NCI-H524 (cell line): Measurements from ENCODE around the gene TMEM167B.
"Not testable (repeated sequence)": the region's sequence is repeated elsewhere in the genome, so short reads cannot be mapped to it uniquely, and the experiment has no call there.

Experiments used
- DNase-seq, 2 experiments: peaks; one replicate each; lab custom pipeline; 2025; lab: John Stamatoyannopoulos, UW

TMEM167B gene

DNA sequence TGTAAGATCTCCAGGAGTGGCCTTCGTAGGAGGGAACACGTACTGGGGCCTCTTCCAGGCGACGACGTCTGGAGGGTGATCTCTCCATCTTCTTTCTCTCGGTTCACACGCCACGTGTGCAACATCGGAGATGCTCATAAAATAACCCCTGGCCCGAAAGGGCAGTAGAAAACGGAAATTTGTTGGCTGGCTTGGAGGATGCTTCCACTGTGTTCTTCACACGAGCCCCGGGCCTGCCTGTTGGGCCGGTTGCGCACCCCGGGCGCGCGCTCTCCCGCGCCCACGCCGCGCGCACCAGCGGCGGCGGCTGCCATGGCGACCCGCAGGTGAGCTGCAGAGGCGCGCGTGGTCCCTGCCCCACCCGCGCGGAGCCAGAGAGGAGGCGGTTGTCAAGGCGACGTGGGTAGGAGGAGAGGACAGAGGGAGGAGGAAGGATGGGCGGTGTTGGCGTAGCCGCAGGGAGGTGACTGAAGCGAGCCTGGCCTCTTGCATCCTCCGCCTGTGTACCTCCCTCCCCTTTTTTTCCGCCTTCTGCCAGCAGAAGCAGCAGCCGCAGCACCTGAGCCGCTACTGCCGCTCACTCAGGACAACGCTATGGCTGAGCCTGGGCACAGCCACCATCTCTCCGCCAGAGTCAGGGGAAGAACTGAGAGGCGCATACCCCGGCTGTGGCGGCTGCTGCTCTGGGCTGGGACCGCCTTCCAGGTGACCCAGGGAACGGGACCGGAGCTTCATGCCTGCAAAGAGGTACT is 23.2 kb downstream of the TMEM167B start, which contains the start of gene ELAPOR1:
TSS of gene ELAPOR1 (plus strand) at position 526 of the 752 bp plus-strand sequence. CDS start at position 595, 69 bp downstream.
- DNase-seq: peak; percentile 81 to 85

DNA sequence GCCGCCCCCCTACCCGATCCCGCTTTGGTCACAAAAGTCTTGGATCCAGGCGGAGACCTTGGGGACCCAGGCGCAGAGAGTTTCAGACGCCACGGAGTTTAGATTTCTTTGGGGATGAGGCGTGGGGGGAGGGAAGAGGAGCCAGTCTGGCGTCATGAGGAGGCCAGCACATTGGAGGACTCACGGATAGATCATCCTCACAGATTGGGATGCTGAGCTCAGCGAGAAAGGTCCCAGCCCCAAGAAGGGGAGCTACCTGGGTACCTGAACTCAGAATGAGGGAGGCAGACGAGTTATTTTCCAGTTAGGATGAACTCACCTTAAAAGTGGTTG is 23.7 kb downstream of the TMEM167B start:
- DNase-seq: peak in 1 of 2 experiments; percentile 47

DNA sequence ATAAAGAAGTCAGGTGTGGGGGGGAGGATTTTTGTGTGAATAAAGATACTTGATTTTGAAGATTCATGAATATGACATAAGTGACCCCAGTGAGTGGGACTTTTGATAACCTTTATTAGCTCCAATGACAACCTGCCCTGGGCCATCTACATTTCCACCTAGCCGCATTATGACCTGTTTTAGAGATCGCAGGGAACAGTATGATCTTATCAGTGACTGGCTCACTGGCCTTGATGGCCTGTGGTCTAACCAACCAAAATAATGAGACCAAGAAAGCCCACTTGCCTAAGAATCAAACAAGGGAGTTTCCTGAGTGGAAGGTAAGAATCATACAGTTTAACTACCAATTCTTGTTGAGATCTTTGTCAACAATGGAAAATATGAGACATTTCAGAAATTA is 25.1 kb downstream of the TMEM167B start:
- DNase-seq: no peak

DNA sequence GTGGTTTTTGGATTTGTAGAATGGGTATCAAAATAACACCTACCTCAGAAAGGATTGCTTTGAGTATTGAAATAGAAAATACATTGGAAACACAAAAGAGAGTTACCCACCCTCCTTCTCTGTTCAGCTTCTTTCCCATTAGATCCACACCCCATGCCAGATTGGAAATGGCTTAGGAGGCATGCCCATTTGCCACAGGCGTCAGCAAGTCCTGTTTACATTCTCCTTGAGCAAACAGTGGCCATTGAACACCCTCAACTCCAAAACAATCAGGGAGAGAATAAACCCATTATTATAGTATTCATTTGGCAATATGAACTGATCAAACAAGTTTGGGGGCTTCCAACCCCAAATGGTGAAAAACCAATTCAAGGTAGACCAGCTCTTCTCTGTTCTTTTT is 25.7 kb downstream of the TMEM167B start:
- DNase-seq: no peak

DNA sequence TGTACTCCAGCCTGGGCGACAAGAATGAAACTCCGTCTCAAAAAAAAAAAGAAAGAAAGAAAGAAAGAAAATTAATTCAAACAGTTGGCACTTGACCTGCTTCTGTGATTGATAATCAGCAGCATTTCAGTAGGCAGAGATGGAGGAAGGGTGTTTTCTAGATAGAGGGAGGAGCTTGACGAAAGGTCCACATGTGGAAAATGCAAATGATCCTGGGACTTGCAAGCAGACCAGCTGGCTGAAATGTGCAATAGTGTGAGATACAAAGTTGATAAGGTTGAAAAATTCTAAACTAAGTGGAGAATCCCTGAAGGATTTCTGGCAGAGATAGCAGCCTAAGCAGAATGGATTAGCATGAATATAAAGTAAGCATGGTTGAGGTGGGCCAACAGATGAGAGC is 27.5 kb downstream of the TMEM167B start:
- DNase-seq: no peak

DNA sequence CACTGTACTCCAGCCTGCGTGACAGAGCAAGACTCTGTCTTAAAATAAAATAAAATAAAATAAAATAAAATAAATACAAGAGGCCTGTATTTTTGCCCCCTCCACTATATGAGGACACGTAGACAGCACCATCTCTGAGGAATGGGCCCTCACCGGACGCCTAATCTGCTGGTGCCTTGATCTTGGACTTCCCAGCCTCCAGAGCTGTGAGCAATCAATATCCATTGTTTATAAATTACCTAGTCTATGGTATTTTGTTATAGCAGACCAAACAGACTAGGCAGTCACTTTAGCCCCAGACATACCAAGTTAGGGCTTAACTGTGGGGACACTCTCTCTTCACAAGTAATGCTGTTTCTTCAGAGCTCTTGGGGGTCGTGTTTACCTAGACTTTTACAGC is 29.8 kb downstream of the TMEM167B start:
- DNase-seq: no peak

DNA sequence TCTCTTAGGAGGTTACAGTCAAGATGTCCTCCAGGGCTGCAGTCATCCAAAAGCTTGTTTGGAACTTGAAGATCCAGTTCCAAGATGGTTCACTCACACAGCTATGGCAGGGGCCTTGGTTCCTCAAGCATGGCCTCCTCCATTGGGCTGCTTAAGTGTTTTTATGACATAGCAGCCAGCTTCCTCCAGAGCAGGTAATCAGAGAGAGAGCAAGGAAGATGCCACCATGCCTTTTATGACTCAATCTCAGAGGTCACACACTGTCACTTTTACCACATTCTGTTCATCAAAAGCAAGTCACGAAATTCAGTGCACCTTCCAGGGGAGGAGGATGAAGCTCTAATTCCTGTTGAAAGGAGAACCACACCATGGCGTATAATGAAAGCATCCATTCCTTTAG is 40.5 kb downstream of the TMEM167B start:
- DNase-seq: no peak

DNA sequence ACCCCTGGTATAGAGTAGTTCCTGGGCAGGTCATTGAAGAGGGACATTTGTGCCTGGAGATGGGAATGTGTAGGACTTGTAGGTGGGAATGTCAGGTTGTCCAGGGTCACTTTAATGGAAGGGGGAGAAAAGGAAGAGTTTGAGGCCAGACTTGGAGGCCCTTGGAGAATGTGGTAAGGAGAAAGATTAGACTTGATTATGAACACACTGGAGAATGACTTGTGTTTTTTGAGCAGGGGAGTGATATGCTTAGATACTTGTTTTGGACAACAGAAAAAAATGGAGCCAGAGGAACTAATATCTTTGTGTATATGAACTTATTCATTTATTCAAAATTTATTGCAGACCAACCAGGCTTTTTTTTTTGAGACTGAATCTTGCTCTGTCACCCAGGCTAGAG is 41.2 kb downstream of the TMEM167B start:
- no peak for DNase-seq

DNA sequence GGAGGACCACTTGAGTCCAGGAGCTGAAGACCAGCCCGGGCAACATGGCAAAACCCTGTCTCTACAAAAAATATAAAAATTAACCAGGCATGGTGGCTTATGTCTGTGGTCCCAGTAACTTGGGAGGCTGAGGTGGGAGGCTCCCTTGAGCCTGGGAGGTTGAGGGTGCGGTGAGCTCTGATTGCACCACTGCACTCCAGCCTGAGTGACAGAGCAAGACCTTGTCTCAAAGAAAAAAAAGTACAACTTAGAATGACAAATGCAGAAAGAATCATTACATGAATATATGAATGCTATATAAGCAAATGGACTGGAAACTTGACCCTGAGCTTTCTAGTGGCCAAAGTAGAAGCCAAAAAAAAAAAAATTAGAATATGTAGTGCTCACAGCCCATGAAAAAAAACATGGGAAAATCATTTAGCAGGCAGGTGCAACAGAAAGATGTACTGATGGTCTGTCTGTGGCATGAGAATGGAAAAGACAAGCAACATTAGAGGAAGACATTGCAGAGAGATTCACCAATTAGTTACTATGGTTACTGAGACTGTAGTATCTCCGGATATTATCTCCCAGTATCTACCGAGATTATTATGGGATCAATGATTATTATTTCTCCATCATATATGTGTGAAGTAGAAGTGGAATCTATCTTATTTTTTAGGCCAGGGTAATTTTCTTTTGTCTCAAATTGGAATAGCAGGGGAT is 42.6 kb downstream of the TMEM167B start:
- no peak for DNase-seq

DNA sequence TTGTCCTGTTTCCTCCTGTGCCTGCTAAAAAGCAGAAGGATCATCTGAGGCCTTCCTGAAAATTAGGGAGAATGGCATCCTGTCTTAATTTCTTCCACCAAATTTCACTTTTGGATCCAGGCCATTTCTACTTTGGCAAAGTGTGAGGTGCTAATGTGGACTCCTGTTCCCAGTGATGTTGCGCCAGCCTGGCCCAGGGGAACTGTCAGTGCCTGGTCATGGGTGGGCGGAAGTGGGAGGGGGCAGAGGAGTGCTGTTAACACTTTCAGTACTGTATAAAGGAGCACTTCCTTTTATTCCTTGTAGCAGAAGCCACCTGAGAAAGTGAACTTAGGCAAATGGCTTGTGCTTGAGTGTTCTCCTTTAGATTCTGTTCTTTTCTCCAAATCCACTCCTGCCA is 43.3 kb downstream of the TMEM167B start:
- no peak for DNase-seq

DNA sequence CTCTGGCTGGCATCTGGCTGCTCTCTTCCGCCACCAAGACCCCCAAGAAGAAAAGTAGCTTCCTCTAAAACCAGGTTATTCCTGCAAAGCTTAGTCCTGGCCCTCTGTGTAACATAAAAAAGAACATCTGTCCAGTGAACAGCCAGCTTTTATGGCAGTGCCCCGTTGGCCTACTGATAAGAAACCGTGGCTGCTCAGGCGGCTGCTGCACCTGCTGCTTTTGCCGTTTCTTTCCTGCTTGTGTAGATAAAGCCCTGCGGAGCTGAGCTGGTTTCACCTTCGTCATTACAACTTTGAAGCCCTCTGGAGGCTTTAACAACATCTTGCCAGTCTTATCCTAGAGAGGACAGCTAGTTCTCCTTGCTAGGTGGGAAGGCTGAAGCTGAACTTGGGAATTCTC is 43.9 kb downstream of the TMEM167B start:
- peak in 1 of 2 experiments; percentile 10 for DNase-seq

DNA sequence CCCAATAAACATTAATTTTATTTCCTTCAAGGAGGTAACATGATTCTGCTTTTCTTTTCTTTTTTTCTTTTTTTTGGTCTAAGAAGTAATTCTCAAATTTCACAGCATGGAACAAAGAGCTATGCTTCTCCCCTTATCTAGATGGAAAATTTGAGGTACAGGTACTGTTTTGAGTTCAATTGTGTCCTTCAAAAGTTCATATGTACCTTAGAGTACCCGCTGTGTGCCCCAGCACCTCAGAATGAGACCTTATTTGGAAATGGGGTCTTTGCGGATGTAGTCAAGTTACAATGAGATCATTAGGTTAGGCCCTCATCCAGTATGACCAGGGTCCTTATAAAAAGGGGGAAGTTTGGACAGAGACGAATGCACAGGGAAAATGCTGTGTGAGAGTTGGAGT is 45.4 kb downstream of the TMEM167B start:
- no peak for DNase-seq

DNA sequence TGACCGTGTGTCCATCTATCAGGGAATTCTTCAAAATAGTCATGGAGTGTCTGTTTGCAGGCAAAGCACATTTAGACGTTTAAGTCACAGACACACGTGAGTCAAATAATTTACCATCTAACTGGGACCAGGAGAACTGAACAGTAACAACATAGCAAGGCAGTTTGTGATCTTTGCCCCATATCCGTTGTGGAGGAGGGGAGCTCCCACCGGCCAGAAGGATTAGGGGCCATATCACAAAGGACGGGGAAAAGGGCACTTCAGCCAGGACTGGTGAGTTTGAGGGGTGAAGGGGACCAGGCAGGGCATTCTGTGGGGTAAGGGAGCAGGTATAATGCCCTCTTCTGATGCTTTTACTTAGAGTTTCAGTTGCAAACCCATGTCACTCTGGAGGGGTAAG is 46.2 kb downstream of the TMEM167B start:
- no peak for DNase-seq

DNA sequence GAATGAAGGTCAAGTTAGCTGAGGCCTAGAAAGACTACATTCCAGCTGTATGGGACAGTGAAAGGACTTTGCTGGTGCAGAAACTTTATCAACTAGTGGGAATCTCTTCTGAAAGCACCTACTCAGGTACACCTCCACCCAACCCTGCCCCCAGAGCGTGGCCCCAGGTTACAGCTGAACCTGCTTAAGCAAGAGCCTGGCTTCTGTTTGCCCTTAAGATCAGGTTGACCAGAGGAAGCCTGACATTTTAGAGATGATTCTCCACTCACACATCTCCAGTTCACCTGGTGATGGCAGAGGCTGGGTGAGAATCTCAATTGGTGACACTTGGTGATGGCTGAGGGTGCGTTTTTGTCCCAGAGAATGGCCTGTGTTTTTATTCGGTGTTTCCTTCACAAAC is 47.4 kb downstream of the TMEM167B start:
- DNase-seq: no peak

DNA sequence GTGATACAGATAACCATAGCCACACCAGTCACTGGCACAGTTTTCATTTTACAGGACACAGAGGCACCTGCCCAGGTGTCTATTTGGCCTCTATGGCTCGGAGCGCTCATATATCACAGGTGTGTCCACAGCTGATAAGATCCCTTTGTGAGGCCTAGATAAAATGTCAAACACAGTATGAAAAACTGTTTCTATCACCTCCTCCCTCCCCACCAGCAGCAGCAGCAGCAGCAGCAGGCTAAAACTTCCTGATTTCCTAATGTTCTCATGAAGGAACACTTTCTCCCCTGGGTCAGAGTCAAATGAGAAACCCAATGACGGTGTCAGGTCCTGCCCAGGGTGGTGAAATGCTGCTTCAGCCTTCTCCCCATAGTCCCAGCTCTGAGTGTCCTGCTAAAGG is 47.8 kb downstream of the TMEM167B start:
- DNase-seq: no peak

DNA sequence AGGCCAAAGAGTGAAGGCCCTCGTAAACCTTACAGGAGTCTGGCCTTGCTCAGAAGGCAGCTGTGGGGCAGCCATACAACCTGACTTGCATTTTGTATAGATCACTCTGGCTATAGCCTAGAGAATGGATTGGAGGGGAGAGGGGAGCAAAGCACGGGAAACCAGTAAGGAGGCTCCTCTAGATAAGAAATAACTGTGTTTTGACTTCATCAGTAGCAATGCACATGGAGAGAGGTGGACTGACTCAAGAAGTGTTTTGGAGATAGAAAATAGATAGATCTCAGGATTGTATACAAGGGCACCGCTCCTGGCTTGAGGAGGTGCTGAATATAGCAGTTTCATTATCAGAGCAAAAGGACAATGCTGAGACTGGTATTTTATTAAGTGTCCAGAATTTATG is 49.8 kb downstream of the TMEM167B start:
- no peak for DNase-seq

DNA sequence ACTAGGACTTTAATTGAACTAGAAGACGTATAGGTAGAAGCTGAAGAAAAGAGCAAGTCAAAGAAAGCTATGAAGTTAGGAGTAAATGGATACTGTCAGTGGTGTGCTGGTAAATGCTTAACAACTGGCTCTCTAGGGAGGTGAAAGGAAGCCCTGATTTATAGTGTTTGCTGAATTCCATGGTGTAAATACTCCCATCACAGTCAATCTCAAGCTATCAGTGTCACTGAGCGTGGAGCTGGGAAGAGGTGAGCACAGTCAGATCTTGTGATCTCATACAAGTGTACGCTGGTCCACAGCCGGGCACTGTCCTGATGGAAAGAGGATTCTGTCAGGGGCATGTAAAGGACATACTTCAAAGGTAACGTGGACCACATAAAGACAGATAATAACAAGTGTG is 51.7 kb downstream of the TMEM167B start:
- no peak for DNase-seq

DNA sequence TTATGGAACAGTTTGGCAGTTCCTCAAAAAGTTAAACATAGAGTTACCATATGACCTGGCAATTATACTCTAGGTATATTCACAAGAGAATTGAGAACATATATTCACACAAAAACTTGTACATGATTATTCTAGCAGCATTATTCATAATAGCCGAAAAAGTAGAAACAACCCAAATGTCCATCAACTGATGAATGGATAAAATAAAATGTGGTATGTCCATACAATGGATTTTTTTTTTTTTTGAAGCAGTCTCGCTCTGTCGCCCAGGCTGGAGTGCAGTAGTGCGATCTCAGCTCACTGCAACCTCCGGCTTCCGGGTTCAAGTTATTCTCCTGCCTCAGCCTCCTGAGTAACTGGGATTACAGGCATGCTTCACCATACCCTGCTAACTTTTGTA is 52.2 kb downstream of the TMEM167B start:
- DNase-seq: not testable (repeated sequence)
